Measurements from ENCODE around the gene PLPPR1.
"Not testable (repeated sequence)": the region's sequence is repeated elsewhere in the genome, so short reads cannot be mapped to it uniquely, and the experiment has no call there.

PLPPR1 gene

GRCh38 chr9:101271102-101271501 lies 242.6 kb downstream of the PLPPR1 start:
- Histone ChIP-seq H3K27ac (no peak overlapping the region), H3K9ac (no peak overlapping the region), H3K4me3 (IDR thresholded peaks at IDR 0.05; ENCODE audit: insufficient read depth, low read depth, low read length) (no peak overlapping the region), H2AFZ (ENCODE audit: low read depth) (no peak overlapping the region), H4K20me1 (ENCODE audit: insufficient read depth) (no peaks in the 10 kb centered on the region), H3K79me2 (ENCODE audit: insufficient read depth, low read depth) (no peaks in the 10 kb centered on the region), H3K4me1 (ENCODE audit: low read depth, poor library complexity, severe bottlenecking) (no peaks in the 10 kb centered on the region), H3K27me3 (ENCODE audit: insufficient read depth, low read depth) (no peaks in the 10 kb centered on the region), H3K4me2 (no peak overlapping the region), H3K36me3 (ENCODE audit: insufficient read depth) (no peaks in the 10 kb centered on the region)
- TF ChIP-seq CTCF (conservative IDR thresholded peaks at IDR 0.05; ENCODE audit: low read depth, low read length): no peak

GRCh38 chr9:101274971-101275768 lies 246.6 kb downstream of the PLPPR1 start:
- Histone ChIP-seq H3K4me2 (no peak overlapping the region), H2AFZ (ENCODE audit: low read depth) (no peak overlapping the region), H3K79me2 (ENCODE audit: insufficient read depth, low read depth) (no peaks in the 10 kb centered on the region), H3K36me3 (ENCODE audit: insufficient read depth) (no peaks in the 10 kb centered on the region), H4K20me1 (ENCODE audit: insufficient read depth) (no peaks in the 10 kb centered on the region), H3K4me3 (IDR thresholded peaks at IDR 0.05; ENCODE audit: insufficient read depth, low read depth, low read length) (no peak overlapping the region), H3K27ac (no peak overlapping the region), H3K27me3 (ENCODE audit: insufficient read depth, low read depth) (no peaks in the 10 kb centered on the region), H3K9ac (no peak overlapping the region), H3K4me1 (ENCODE audit: low read depth, poor library complexity, severe bottlenecking) (no peaks in the 10 kb centered on the region)
- no peak for TF ChIP-seq CTCF (conservative IDR thresholded peaks at IDR 0.05; ENCODE audit: low read depth, low read length)

- no peaks in the 10 kb centered on the region for H3K36me3 ChIP-seq (ENCODE audit: insufficient read depth)
- no peaks in the 10 kb centered on the region for H4K20me1 ChIP-seq (ENCODE audit: insufficient read depth)
- H3K4me3 ChIP-seq (IDR thresholded peaks at IDR 0.05; ENCODE audit: insufficient read depth, low read depth, low read length): no peak overlapping the region
- no peak overlapping the region for H3K9ac ChIP-seq
- no peaks in the 10 kb centered on the region for H3K4me1 ChIP-seq (ENCODE audit: low read depth, poor library complexity, severe bottlenecking)
- no peak overlapping the region for H3K4me2 ChIP-seq
- no peak overlapping the region for H3K27ac ChIP-seq
- no peak overlapping the region for H2AFZ ChIP-seq (ENCODE audit: low read depth)
- TF ChIP-seq CTCF (conservative IDR thresholded peaks at IDR 0.05; ENCODE audit: low read depth, low read length): no peak
- no peaks in the 10 kb centered on the region for H3K79me2 ChIP-seq (ENCODE audit: insufficient read depth, low read depth)
- H3K27me3 ChIP-seq (ENCODE audit: insufficient read depth, low read depth): no peaks in the 10 kb centered on the region
Measured at GRCh38 chr9:101275769-101276250, 247.3 kb downstream of the PLPPR1 start.

- not testable (repeated sequence) for H3K27me3 ChIP-seq (ENCODE audit: insufficient read depth, low read depth); H3K4me3 ChIP-seq (IDR thresholded peaks at IDR 0.05; ENCODE audit: insufficient read depth, low read depth, low read length); H2AFZ ChIP-seq (ENCODE audit: low read depth); H3K27ac ChIP-seq; H3K4me1 ChIP-seq (ENCODE audit: low read depth, poor library complexity, severe bottlenecking); H3K79me2 ChIP-seq (ENCODE audit: insufficient read depth, low read depth); H3K9ac ChIP-seq; H3K36me3 ChIP-seq (ENCODE audit: insufficient read depth); H4K20me1 ChIP-seq (ENCODE audit: insufficient read depth); H3K4me2 ChIP-seq
Measured at GRCh38 chr9:101291043-101291442, 262.5 kb downstream of the PLPPR1 start.

GRCh38 chr9:101299901-101300300 lies 271.4 kb downstream of the PLPPR1 start:
- H3K9ac ChIP-seq: no peak overlapping the region
- H3K4me3 ChIP-seq (IDR thresholded peaks at IDR 0.05; ENCODE audit: insufficient read depth, low read depth, low read length): no peak overlapping the region
- no peak for TF ChIP-seq CTCF (conservative IDR thresholded peaks at IDR 0.05; ENCODE audit: low read depth, low read length)
- no peaks in the 10 kb centered on the region for H3K36me3 ChIP-seq (ENCODE audit: insufficient read depth)
- H3K4me1 ChIP-seq (ENCODE audit: low read depth, poor library complexity, severe bottlenecking): no peaks in the 10 kb centered on the region
- no peaks in the 10 kb centered on the region for H4K20me1 ChIP-seq (ENCODE audit: insufficient read depth)
- no peak overlapping the region for H2AFZ ChIP-seq (ENCODE audit: low read depth)
- H3K27me3 ChIP-seq (ENCODE audit: insufficient read depth, low read depth): no peaks in the 10 kb centered on the region
- no peak overlapping the region for H3K27ac ChIP-seq
- no peaks in the 10 kb centered on the region for H3K79me2 ChIP-seq (ENCODE audit: insufficient read depth, low read depth)
- H3K4me2 ChIP-seq: no peak overlapping the region
